SK-N-SH (cell line): ENCODE results near the gene TMEM97. TPM values are rescaled to one million over a fixed set of nuclear protein-coding genes. Genes with fewer than 3 reads are reported as not detected.

ENCODE experiments used
- CTCF ChIA-PET: fragments of 300-600, 350-600 bp; formaldehyde crosslinking; extraction: SDS; loops from one replicate; lab custom pipeline; 2021; lab: Yijun Ruan, JAX
- POLR2A ChIA-PET: fragments of 350-600 bp; sonication (Branson Sonifier 250); formaldehyde crosslinking; extraction: SDS; loops from one replicate; lab custom pipeline; 2020; ENCODE audit warnings: antibody characterized with exemption, inconsistent platforms; lab: Yijun Ruan, JAX
- DNase-seq: peaks from one replicate; pipeline ENCODE4 v3.0.0; 2012
- H2AFZ ChIP-seq: fragments of 200-600 bp; sonication (generic); 2 replicates; pipeline ENCODE4 v1.8.1; 2016; ENCODE audit warnings: antibody characterized with exemption, mild to moderate bottlenecking, low read depth
- H3F3A ChIP-seq: fragments of 200-600 bp; sonication (generic); replicated peaks from 2 replicates; pipeline ENCODE3; 2016; ENCODE audit warnings: antibody characterized with exemption, mild to moderate bottlenecking; ENCODE audit not compliant: insufficient read depth
- H3K27ac ChIP-seq, 2 experiments: fragments of 200-500 bp in 1 of 2; fragments of 200-600 bp in 1 of 2; sonication (Bioruptor generic) in 1 of 2; sonication (generic), shearing (Covaris generic) in 1 of 2; 2 replicates each; pipeline versions ENCODE4 v1.5.1 to v1.6.1; 2014 to 2016; ENCODE audit warnings: low read depth in 2 of 2, inconsistent platforms in 1 of 2, low read length in 1 of 2, mild to moderate bottlenecking in 1 of 2, mixed read lengths in 1 of 2
- H3K27me3 ChIP-seq: fragments of 200-600 bp; sonication (generic), shearing (Covaris generic); 2 replicates; pipeline ENCODE4 v1.6.1; 2016; ENCODE audit warnings: mixed run types; ENCODE audit not compliant: insufficient read depth
- H3K36me3 ChIP-seq, 2 experiments: fragments of 200-500 bp in 1 of 2; fragments of 200-600 bp in 1 of 2; sonication (Bioruptor generic) in 1 of 2; sonication (generic) in 1 of 2; replicated peaks in 1 of 2; 2 replicates each; pipeline versions ENCODE3 to v1.5.1; 2014 to 2016; ENCODE audit warnings: low read length in 1 of 2, mild to moderate bottlenecking in 1 of 2; ENCODE audit not compliant: insufficient read depth in 2 of 2, control insufficient read depth in 1 of 2
- H3K4me1 ChIP-seq, 2 experiments: fragments of 200-500 bp in 1 of 2; fragments of 200-600 bp in 1 of 2; sonication (Bioruptor generic) in 1 of 2; sonication (generic), shearing (Covaris generic) in 1 of 2; 2 replicates each; pipeline versions ENCODE4 v1.5.1 to v1.6.1; 2014 to 2016; ENCODE audit warnings: low read depth in 1 of 2, low read length in 1 of 2, mixed run types in 1 of 2; ENCODE audit not compliant: insufficient read depth in 2 of 2, control insufficient read depth in 1 of 2
- H3K4me2 ChIP-seq: fragments of 200-600 bp; sonication (generic), shearing (Covaris generic); 2 replicates; pipeline ENCODE4 v1.6.1; 2017; ENCODE audit warnings: mixed run types
- H3K4me3 ChIP-seq, 2 experiments: fragments of 200-500 bp in 1 of 2; fragments of 200-600 bp in 1 of 2; sonication (Bioruptor generic) in 1 of 2; sonication (generic), shearing (Covaris generic) in 1 of 2; 2 replicates each; pipeline versions ENCODE4 v1.5.1 to v1.8.1; 2014 to 2016; ENCODE audit warnings: low read depth in 2 of 2, inconsistent platforms in 1 of 2, low read length in 1 of 2, mild to moderate bottlenecking in 1 of 2, mixed read lengths in 1 of 2, moderate library complexity in 1 of 2
- H3K79me2 ChIP-seq: fragments of 200-600 bp; sonication (generic); 2 replicates; pipeline ENCODE4 v1.8.1; 2017; ENCODE audit warnings: mild to moderate bottlenecking; ENCODE audit not compliant: insufficient read depth
- H3K9ac ChIP-seq: fragments of 200-600 bp; sonication (generic); 2 replicates; pipeline ENCODE4 v1.6.1; 2017; ENCODE audit warnings: mixed run types
- H3K9me2 ChIP-seq: fragments of 200-600 bp; sonication (generic); 2 replicates; pipeline ENCODE4 v1.6.1; 2017; ENCODE audit warnings: mixed run types
- H3K9me3 ChIP-seq: fragments of 200-600 bp; sonication (generic); 2 replicates; pipeline ENCODE4 v1.6.1; 2017; ENCODE audit warnings: mixed run types, mild to moderate bottlenecking, moderate library complexity
- H4K20me1 ChIP-seq: fragments of 200-600 bp; sonication (generic); 2 replicates; pipeline ENCODE4 v1.6.1; 2017; ENCODE audit warnings: mild to moderate bottlenecking, mixed run types; ENCODE audit not compliant: insufficient read depth
- CHD2 ChIP-seq: fragments of 150-350 bp; IDR thresholded peaks from 2 replicates; pipeline ENCODE4 v1.6.1; 2018; ENCODE audit warnings: low read length; ENCODE audit not compliant: partially characterized antibody
- ELF1 ChIP-seq: IDR thresholded peaks from 2 replicates; pipeline ENCODE4 v1.4.0; 2012
- EP300 ChIP-seq, 2 experiments: IDR thresholded peaks; 2 replicates each; pipeline versions ENCODE4 v1.4.0 to v1.6.1; 2012; ENCODE audit warnings: borderline replicate concordance in 1 of 2, low read depth in 1 of 2, low read length in 1 of 2
- FOXM1 ChIP-seq: IDR thresholded peaks from 2 replicates; pipeline ENCODE4 v1.4.0; 2012; ENCODE audit warnings: low read depth, mild to moderate bottlenecking
- GABPA ChIP-seq: IDR thresholded peaks from 2 replicates; pipeline ENCODE4 v1.4.0; 2012; ENCODE audit warnings: low read depth, mild to moderate bottlenecking
- RAD21 ChIP-seq: IDR thresholded peaks from 2 replicates; pipeline ENCODE4 v1.6.1; 2012; ENCODE audit warnings: mild to moderate bottlenecking, low read length
- RCOR1 ChIP-seq: fragments of 150-350 bp; IDR thresholded peaks from 2 replicates; pipeline ENCODE4 v1.6.1; 2017; ENCODE audit warnings: antibody characterized with exemption, low read length
- SMC3 ChIP-seq: IDR thresholded peaks from 2 replicates; pipeline ENCODE4 v1.6.1; 2012; ENCODE audit warnings: low read depth, low read length, improper control_type of control experiment
- TCF12 ChIP-seq: IDR thresholded peaks from 2 replicates; pipeline ENCODE4 v1.4.0; 2012
- YY1 ChIP-seq: IDR thresholded peaks from 2 replicates; pipeline ENCODE4 v1.4.0; 2012; ENCODE audit warnings: low read depth, mild to moderate bottlenecking
- WGBS: methylation state at CpG from one replicate; pipeline ENCODE4 v1.1.6; 2017; ENCODE audit warnings: low lambda C conversion rate; 5-methylcytosine and 5-hydroxymethylcytosine counted together
- polyA plus RNA-seq, 3 experiments: library from polyadenylated mRNA; depleted of rRNA; stranded (reverse); fragments of >200 nt; gene quantifications; 2 replicates each; pipeline ENCODE4 v1.2.3, GENCODE V29; 2012
- TF ChIP-seq, protein P1 (sequence below): IDR thresholded peaks from 2 replicates; pipeline ENCODE4 v1.6.1; 2012; ENCODE audit warnings: mild to moderate bottlenecking, low read depth, low read length, moderate library complexity
- TF ChIP-seq, protein P2 (sequence below): IDR thresholded peaks from 2 replicates; pipeline ENCODE4 v1.4.0; 2012; ENCODE audit warnings: low read depth, borderline replicate concordance
- TF ChIP-seq, protein P3 (sequence below): IDR thresholded peaks from 2 replicates; pipeline ENCODE4 v1.4.0; 2012; ENCODE audit warnings: low read depth

Gene TMEM97
- polyA plus RNA-seq, 1 of the 3 experiments (the other 2 are of a cell fraction), result 8.6 TPM

DNA sequence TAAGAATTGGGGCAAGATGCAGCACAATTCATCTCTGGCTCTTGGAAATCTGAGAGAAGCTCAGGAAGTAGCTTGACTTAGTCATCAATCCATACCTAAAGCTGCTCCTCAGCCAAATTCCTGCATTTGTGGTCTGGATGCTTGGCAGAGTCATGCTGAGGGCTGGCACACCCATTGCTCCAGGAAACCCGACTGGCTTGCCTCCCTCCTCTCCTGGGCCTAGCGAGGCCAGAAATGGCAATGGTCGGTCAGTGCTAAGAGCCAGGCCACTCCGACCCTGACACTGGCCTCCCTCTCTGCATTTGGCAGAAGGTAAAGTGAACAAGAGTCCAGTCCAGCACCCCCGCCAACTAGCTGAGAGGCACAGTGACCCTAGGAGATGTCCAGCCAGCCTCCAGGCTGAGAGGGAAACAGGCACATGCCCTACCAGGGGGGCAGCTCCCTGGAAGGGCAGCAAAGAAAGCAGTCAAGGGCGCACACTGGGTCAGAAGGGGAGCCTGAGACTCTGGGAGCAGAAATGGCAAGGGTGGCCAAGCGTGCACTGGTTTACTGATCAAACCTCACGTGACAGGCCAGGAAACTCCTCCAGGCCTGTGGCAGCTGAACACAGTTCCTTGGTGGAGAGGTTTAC is 28.4 kb downstream of the TMEM97 start (continued):
- no peak for TF ChIP-seq RCOR1
- TF ChIP-seq SMC3, result no peak; the same call in 1 of the 2 replicates
- TF ChIP-seq, protein P1, sequence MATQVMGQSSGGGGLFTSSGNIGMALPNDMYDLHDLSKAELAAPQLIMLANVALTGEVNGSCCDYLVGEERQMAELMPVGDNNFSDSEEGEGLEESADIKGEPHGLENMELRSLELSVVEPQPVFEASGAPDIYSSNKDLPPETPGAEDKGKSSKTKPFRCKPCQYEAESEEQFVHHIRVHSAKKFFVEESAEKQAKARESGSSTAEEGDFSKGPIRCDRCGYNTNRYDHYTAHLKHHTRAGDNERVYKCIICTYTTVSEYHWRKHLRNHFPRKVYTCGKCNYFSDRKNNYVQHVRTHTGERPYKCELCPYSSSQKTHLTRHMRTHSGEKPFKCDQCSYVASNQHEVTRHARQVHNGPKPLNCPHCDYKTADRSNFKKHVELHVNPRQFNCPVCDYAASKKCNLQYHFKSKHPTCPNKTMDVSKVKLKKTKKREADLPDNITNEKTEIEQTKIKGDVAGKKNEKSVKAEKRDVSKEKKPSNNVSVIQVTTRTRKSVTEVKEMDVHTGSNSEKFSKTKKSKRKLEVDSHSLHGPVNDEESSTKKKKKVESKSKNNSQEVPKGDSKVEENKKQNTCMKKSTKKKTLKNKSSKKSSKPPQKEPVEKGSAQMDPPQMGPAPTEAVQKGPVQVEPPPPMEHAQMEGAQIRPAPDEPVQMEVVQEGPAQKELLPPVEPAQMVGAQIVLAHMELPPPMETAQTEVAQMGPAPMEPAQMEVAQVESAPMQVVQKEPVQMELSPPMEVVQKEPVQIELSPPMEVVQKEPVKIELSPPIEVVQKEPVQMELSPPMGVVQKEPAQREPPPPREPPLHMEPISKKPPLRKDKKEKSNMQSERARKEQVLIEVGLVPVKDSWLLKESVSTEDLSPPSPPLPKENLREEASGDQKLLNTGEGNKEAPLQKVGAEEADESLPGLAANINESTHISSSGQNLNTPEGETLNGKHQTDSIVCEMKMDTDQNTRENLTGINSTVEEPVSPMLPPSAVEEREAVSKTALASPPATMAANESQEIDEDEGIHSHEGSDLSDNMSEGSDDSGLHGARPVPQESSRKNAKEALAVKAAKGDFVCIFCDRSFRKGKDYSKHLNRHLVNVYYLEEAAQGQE, result no peak
- TF ChIP-seq TCF12, result peak; percentile 58
- TF ChIP-seq YY1, result no peak
- no peak for TF ChIP-seq FOXM1
- peak; percentile 14; the same call in 1 of the 2 replicates for TF ChIP-seq ELF1
- TF ChIP-seq, protein P2, sequence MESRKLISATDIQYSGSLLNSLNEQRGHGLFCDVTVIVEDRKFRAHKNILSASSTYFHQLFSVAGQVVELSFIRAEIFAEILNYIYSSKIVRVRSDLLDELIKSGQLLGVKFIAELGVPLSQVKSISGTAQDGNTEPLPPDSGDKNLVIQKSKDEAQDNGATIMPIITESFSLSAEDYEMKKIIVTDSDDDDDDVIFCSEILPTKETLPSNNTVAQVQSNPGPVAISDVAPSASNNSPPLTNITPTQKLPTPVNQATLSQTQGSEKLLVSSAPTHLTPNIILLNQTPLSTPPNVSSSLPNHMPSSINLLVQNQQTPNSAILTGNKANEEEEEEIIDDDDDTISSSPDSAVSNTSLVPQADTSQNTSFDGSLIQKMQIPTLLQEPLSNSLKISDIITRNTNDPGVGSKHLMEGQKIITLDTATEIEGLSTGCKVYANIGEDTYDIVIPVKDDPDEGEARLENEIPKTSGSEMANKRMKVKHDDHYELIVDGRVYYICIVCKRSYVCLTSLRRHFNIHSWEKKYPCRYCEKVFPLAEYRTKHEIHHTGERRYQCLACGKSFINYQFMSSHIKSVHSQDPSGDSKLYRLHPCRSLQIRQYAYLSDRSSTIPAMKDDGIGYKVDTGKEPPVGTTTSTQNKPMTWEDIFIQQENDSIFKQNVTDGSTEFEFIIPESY, result no peak
- TF ChIP-seq, protein P3, sequence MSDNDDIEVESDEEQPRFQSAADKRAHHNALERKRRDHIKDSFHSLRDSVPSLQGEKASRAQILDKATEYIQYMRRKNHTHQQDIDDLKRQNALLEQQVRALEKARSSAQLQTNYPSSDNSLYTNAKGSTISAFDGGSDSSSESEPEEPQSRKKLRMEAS, result peak; percentile 58; the same call in 1 of the 2 replicates
- peak in 1 of 2 experiments; percentile 55; a peak in 1 of 4 replicates for TF ChIP-seq EP300 (IDR thresholded peaks at IDR 0.05; ENCODE audit: borderline replicate concordance in 1 of 2, low read depth in 1 of 2, low read length in 1 of 2)
- TF ChIP-seq CHD2, result no peak
- TF ChIP-seq RAD21, result no peak
- TF ChIP-seq, all 33 proteins: peak for 11

DNA sequence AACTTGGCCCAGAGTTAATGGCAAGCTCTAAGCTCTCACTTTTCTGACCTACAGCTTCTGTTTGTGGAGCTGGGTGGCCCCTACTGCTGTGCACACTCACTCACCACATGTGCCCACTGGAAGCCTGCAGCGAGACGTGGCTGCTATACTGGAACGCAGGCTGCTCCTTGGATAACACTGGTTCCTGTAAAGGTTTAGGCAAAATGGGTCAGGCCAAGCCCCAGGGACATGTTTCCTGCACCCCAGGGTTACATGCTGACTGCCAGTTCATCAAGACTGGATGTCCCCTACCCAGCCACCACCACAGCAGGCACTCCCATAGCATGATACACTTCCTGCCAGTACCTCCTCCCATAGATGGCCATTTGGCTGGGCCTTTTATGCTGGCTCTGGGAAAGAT is 30.0 kb downstream of the TMEM97 start:
- Histone ChIP-seq H3K9ac (no peak overlapping the region), H4K20me1 (no peaks in the 10 kb centered on the region), H3K36me3 (peaks cover 67 to 77% of the 10 kb centered on the region in 2 experiments), H2AFZ (no peak overlapping the region), H3K9me2 (no peaks in the 10 kb centered on the region), H3K9me3 (no peaks in the 10 kb centered on the region), H3K79me2 (peaks cover 7% of the 10 kb centered on the region; the same call in 1 of the 2 replicates), H3K27ac (no peak overlapping the region; a peak in 1 of 4 replicates), H3K4me1 (peaks cover 9 to 23% of the 10 kb centered on the region in 2 experiments), H3K27me3 (no peaks in the 10 kb centered on the region), H3F3A (peaks cover 43% of the 10 kb centered on the region), H3K4me3 (no peak overlapping the region), H3K4me2 (no peak overlapping the region)
- ChIA-PET CTCF (no interaction called here), POLR2A (interaction anchor here (0.6 to 2.9 kb wide), 3 partner anchors 9 to 308 kb away, joined by 3 to 15 read pairs (median 10); partner anchors contain the start of genes IFT20, POLDIP2 and TNFAIP1)
- WGBS, result 77% methylated on average over 3 of the region's 3 CpGs
- TF ChIP-seq RCOR1, result no peak
- TF ChIP-seq GABPA, result no peak
- no peak for TF ChIP-seq TCF12
- no peak for TF ChIP-seq EP300 (IDR thresholded peaks at IDR 0.05; ENCODE audit: borderline replicate concordance in 1 of 2, low read depth in 1 of 2, low read length in 1 of 2)
- DNase-seq, result no peak
